Neural progenitor cell (in vitro differentiated cells): ENCODE data around the gene ACOXL. TPM values are rescaled to one million over a fixed set of nuclear protein-coding genes. Genes with fewer than 3 reads are reported as not detected.
"Not testable (repeated sequence)": the region's sequence is repeated elsewhere in the genome, so short reads cannot be mapped to it uniquely, and the experiment has no call there.

Experiments used
- DNase-seq: peaks from one replicate; pipeline ENCODE4 v3.0.0-alpha.2; 2016; ENCODE audit warnings: low spot score
- H2AFZ ChIP-seq: fragments of 200-600 bp; sonication (generic); replicated peaks from 2 replicates; pipeline ENCODE4 v1.6.1; 2016; ENCODE audit warnings: antibody characterized with exemption
- H3F3A ChIP-seq: fragments of 200-600 bp; sonication (generic); 2 replicates; pipeline ENCODE4 v1.6.1; 2016; ENCODE audit warnings: antibody characterized with exemption, low read depth
- H3K27ac ChIP-seq: fragments of 200-600 bp; sonication (generic); 2 replicates; pipeline ENCODE4 v1.5.1; 2016; ENCODE audit warnings: mild to moderate bottlenecking
- H3K27me3 ChIP-seq: fragments of 200-600 bp; sonication (generic); 2 replicates; pipeline ENCODE4 v1.6.1; 2016; ENCODE audit warnings: mild to moderate bottlenecking, moderate library complexity
- H3K36me3 ChIP-seq: fragments of 200-600 bp; sonication (generic); 2 replicates; pipeline ENCODE4 v1.5.1; 2016
- H3K4me1 ChIP-seq: fragments of 200-600 bp; sonication (generic); 2 replicates; pipeline ENCODE4 v1.6.1; 2016; ENCODE audit warnings: mixed run types
- H3K4me2 ChIP-seq: fragments of 200-600 bp; sonication (generic); 2 replicates; pipeline ENCODE4 v1.6.1; 2016
- H3K4me3 ChIP-seq: fragments of 200-600 bp; sonication (generic); 2 replicates; pipeline ENCODE4 v1.5.1; 2016
- H3K79me2 ChIP-seq: fragments of 200-600 bp; sonication (generic); 2 replicates; pipeline ENCODE4 v1.6.1; 2016; ENCODE audit warnings: low read depth
- H3K9ac ChIP-seq: fragments of 200-600 bp; sonication (generic); 2 replicates; pipeline ENCODE4 v1.6.1; 2016
- H3K9me3 ChIP-seq: fragments of 200-600 bp; sonication (generic); 2 replicates; pipeline ENCODE4 v1.5.1; 2016; ENCODE audit warnings: low read depth
- H4K20me1 ChIP-seq: fragments of 200-600 bp; sonication (generic); 2 replicates; pipeline ENCODE4 v1.6.1; 2016; ENCODE audit warnings: low read depth
- H3K27ac Mint-ChIP-seq: 3 replicates; pipeline ENCODE4 v1.8.0; 2021; ENCODE audit warnings: mixed read lengths
- H3K27me3 Mint-ChIP-seq: 2 replicates; pipeline ENCODE4 v1.8.0; 2022; ENCODE audit warnings: low read depth, mild to moderate bottlenecking, inconsistent platforms, moderate library complexity, mixed read lengths; ENCODE audit not compliant: insufficient read depth
- H3K36me3 Mint-ChIP-seq: 3 replicates; pipeline ENCODE4 v1.8.0; 2021; ENCODE audit warnings: mixed read lengths
- H3K4me1 Mint-ChIP-seq: 3 replicates; pipeline ENCODE4 v1.8.0; 2021; ENCODE audit warnings: mixed read lengths
- H3K4me3 Mint-ChIP-seq: 3 replicates; pipeline ENCODE4 v1.8.0; 2021; ENCODE audit warnings: mild to moderate bottlenecking, moderate library complexity, mixed read lengths
- H3K9me3 Mint-ChIP-seq: 3 replicates; pipeline ENCODE4 v1.8.0; 2020; ENCODE audit warnings: mixed read lengths
- CTCF ChIP-seq: fragments of 200-600 bp; sonication (generic); IDR thresholded peaks from 2 replicates; pipeline ENCODE4 v1.5.1; 2017; ENCODE audit warnings: antibody characterized with exemption, mild to moderate bottlenecking
- EZH2 ChIP-seq: fragments of 200-600 bp; sonication (generic); IDR thresholded peaks from 2 replicates; pipeline ENCODE4 v1.6.1; 2017; ENCODE audit warnings: antibody characterized with exemption, mild to moderate bottlenecking, moderate library complexity
- EZH2phosphoT487 ChIP-seq: fragments of 200-600 bp; sonication (generic); IDR thresholded peaks from 2 replicates; pipeline ENCODE4 v1.6.1; 2017; ENCODE audit warnings: antibody characterized with exemption
- total RNA-seq: library from RNA; depleted of rRNA; stranded (reverse); fragments of >200 nt; gene quantifications from 2 replicates; pipeline ENCODE4 v1.2.3, GENCODE V29; 2015; ENCODE audit warnings: low replicate concordance

ACOXL gene
- total RNA-seq, 1 donor from 2014 or later: 2.9 TPM

- no peak for DNase-seq
- H3K27me3 Mint-ChIP-seq: peaks cover 16% of the 10 kb centered on the region
- H3K9me3 Mint-ChIP-seq: peaks cover 7% of the 10 kb centered on the region
- no peaks in the 10 kb centered on the region for H3K27me3 ChIP-seq
- H3K79me2 ChIP-seq: no peaks in the 10 kb centered on the region
- no peaks in the 10 kb centered on the region for H3K9me3 ChIP-seq
- peaks cover 17% of the 10 kb centered on the region for H3K4me1 ChIP-seq
- H3K4me3 ChIP-seq: no peak overlapping the region
- H3K36me3 Mint-ChIP-seq: no peaks in the 10 kb centered on the region
- H3K4me3 Mint-ChIP-seq: no peak overlapping the region
- TF ChIP-seq CTCF (peak; percentile 37), EZH2 (no peak)
- peaks cover 17% of the 10 kb centered on the region for H3K4me1 Mint-ChIP-seq
- H3K9ac ChIP-seq: no peak overlapping the region
- H2AFZ ChIP-seq: no peak overlapping the region
- peaks cover 7% of the 10 kb centered on the region for H3F3A ChIP-seq
- H3K36me3 ChIP-seq: no peaks in the 10 kb centered on the region
- H4K20me1 ChIP-seq: no peaks in the 10 kb centered on the region
- H3K27ac Mint-ChIP-seq: no peak overlapping the region
- no peak overlapping the region for H3K27ac ChIP-seq
- H3K4me2 ChIP-seq: no peak overlapping the region
These were observed 122.1 kb downstream of the ACOXL start for GRCh38 chr2:110854355-110855081.

GRCh38 chr2:110855841-110856240, 123.5 kb downstream of the ACOXL start:
- H3K9me3 ChIP-seq, H3K4me3 Mint-ChIP-seq: not testable (repeated sequence)

GRCh38 chr2:110858135-110858725, 125.9 kb downstream of the ACOXL start:
- Histone ChIP-seq H3K79me2 (no peaks in the 10 kb centered on the region), H3F3A (peaks cover 25% of the 10 kb centered on the region), H2AFZ (no peak overlapping the region), H3K4me2 (no peak overlapping the region), H3K36me3 (no peaks in the 10 kb centered on the region), H3K27me3 (no peaks in the 10 kb centered on the region), H3K9ac (no peak overlapping the region), H3K27ac (no peak overlapping the region), H3K9me3 (no peaks in the 10 kb centered on the region), H3K4me3 (no peak overlapping the region), H3K4me1 (peaks cover 52% of the 10 kb centered on the region), H4K20me1 (peaks cover 6% of the 10 kb centered on the region)
- TF ChIP-seq EZH2: no peak
- TF ChIP-seq CTCF: no peak
- TF ChIP-seq EZH2phosphoT487: no peak
- Mint-ChIP-seq H3K27ac (no peak overlapping the region), H3K4me3 (no peak overlapping the region), H3K9me3 (peaks cover 6% of the 10 kb centered on the region), H3K36me3 (no peaks in the 10 kb centered on the region), H3K27me3 (peaks cover 10% of the 10 kb centered on the region), H3K4me1 (peaks cover 44% of the 10 kb centered on the region)
- DNase-seq: no peak

More at GRCh38 chr2:110855841-110856240, 123.5 kb downstream of the ACOXL start:
- not testable (repeated sequence) for H3K4me3 ChIP-seq, H3K9ac ChIP-seq, H3K27ac ChIP-seq, H3K27ac Mint-ChIP-seq, H4K20me1 ChIP-seq, H3K9me3 Mint-ChIP-seq, H3K4me2 ChIP-seq, H2AFZ ChIP-seq, H3K79me2 ChIP-seq, DNase-seq, H3K27me3 ChIP-seq, H3K36me3 Mint-ChIP-seq, H3F3A ChIP-seq, H3K36me3 ChIP-seq
- peaks cover 28% of the 10 kb centered on the region for H3K4me1 ChIP-seq
- H3K27me3 Mint-ChIP-seq: peaks cover 13% of the 10 kb centered on the region
- peaks cover 28% of the 10 kb centered on the region for H3K4me1 Mint-ChIP-seq
